HCT116 (cell line): ENCODE measurements around the gene RBMY1J. TPM values are rescaled to one million over a fixed set of nuclear protein-coding genes. Genes with fewer than 3 reads are reported as not detected.

Source experiments
- ATAC-seq: fragments of 200-7000 bp; cut with Tn5 transposase; 2 replicates; pipeline ENCODE4 v1.9.1; 2020; ENCODE audit warnings: mild to moderate bottlenecking, moderate library complexity
- BruUV-seq: library from RNA; stranded (reverse); fragments of 400-500 nt; replicated peaks from 2 replicates; lab custom pipeline; 2021; lab: Mats Ljungman, UMichigan
- CTCF ChIA-PET: fragments of 300-600 bp; sonication (Branson Sonifier 250); formaldehyde crosslinking; loops from one replicate; lab custom pipeline; 2021; ENCODE audit warnings: antibody characterized with exemption; lab: Charles Lee
- POLR2A ChIA-PET: fragments of 300-600, 350-600 bp; sonication (Branson Sonifier 250); formaldehyde crosslinking; loops from one replicate; lab custom pipeline; 2021; ENCODE audit warnings: antibody characterized with exemption; lab: Charles Lee
- RAD21 ChIA-PET, 2 experiments: fragments of 300-600 bp; sonication (Branson Sonifier 250); formaldehyde crosslinking; loops; one replicate each; lab custom pipeline; 2023; ENCODE audit warnings: low total read pairs in 2 of 2; ENCODE audit not compliant: uncharacterized antibody in 2 of 2, unreplicated experiment in 2 of 2, low non-redundant PET in 1 of 2; lab: Charles Lee
- DNase-seq: peaks from one replicate; pipeline ENCODE4 v3.0.0-alpha.2; 2010; ENCODE audit warnings: low read depth, low spot score
- H2AFZ ChIP-seq: fragments of 200-600 bp; shearing (Covaris generic), sonication (generic); 2 replicates; pipeline ENCODE4 v1.6.1; 2017; ENCODE audit warnings: low read depth, mixed run types, mixed read lengths, antibody characterized with exemption, low read length; ENCODE audit not compliant: poor library complexity, severe bottlenecking
- H3K27ac ChIP-seq: 2 replicates; pipeline ENCODE4 v1.5.1; 2012; ENCODE audit warnings: low read depth, low read length
- H3K27me3 ChIP-seq: fragments of 200-600 bp; sonication (generic); 2 replicates; pipeline ENCODE4 v1.6.1; 2016; ENCODE audit warnings: mixed run types, low read length, mixed read lengths; ENCODE audit not compliant: insufficient read depth
- H3K36me3 ChIP-seq, 2 experiments: fragments of 200-500 bp in 1 of 2; fragments of 200-600 bp in 1 of 2; sonication (Bioruptor generic) in 1 of 2; sonication (generic) in 1 of 2; 2 replicates each; pipeline versions ENCODE4 v1.5.1 to v1.6.1; 2014 to 2016; ENCODE audit warnings: low read length in 2 of 2, inconsistent platforms in 1 of 2, mixed read lengths in 1 of 2, mixed run types in 1 of 2; ENCODE audit not compliant: insufficient read depth in 2 of 2, control insufficient read depth in 1 of 2
- H3K4me1 ChIP-seq, 2 experiments: fragments of 200-600 bp in 1 of 2; sonication (generic) in 1 of 2; 2 replicates each; pipeline versions ENCODE4 v1.5.1 to v1.6.1; 2012 to 2017; ENCODE audit warnings: low read length in 2 of 2, inconsistent platforms in 1 of 2, mild to moderate bottlenecking in 1 of 2, mixed read lengths in 1 of 2, mixed run types in 1 of 2, moderate library complexity in 1 of 2; ENCODE audit not compliant: insufficient read depth in 2 of 2, control insufficient read depth in 1 of 2
- H3K4me2 ChIP-seq: fragments of 200-600 bp; sonication (generic); 2 replicates; pipeline ENCODE4 v1.6.1; 2017; ENCODE audit warnings: mixed run types, low read length, mixed read lengths
- H3K4me3 ChIP-seq, 2 experiments: fragments of 200-600 bp in 1 of 2; sonication (generic) in 1 of 2; replicated peaks in 1 of 2; 2 replicates each; pipeline ENCODE4 v1.5.1; 2011 to 2016; ENCODE audit warnings: low read length in 2 of 2, control low read depth in 1 of 2, low read depth in 1 of 2, mild to moderate bottlenecking in 1 of 2, mixed read lengths in 1 of 2, mixed run types in 1 of 2
- H3K79me2 ChIP-seq: fragments of 200-600 bp; sonication (generic); 2 replicates; pipeline ENCODE4 v1.6.1; 2017; ENCODE audit warnings: mild to moderate bottlenecking, mixed run types, low read length, moderate library complexity, mixed read lengths; ENCODE audit not compliant: insufficient read depth
- H3K9ac ChIP-seq: fragments of 200-600 bp; sonication (generic); 2 replicates; pipeline ENCODE4 v1.6.1; 2016; ENCODE audit warnings: low read length, mixed read lengths
- H3K9me2 ChIP-seq: fragments of 200-600 bp; sonication (generic), shearing (Covaris generic); 2 replicates; pipeline ENCODE4 v1.6.1; 2017; ENCODE audit warnings: mixed run types, mild to moderate bottlenecking, moderate library complexity; ENCODE audit not compliant: insufficient read depth
- H3K9me3 ChIP-seq, 2 experiments: fragments of 200-500 bp in 1 of 2; fragments of 200-600 bp in 1 of 2; sonication (Bioruptor generic) in 1 of 2; sonication (generic) in 1 of 2; 2 replicates each; pipeline ENCODE4 v1.6.1; 2014 to 2017; ENCODE audit warnings: low read length in 2 of 2, mixed read lengths in 2 of 2, inconsistent platforms in 1 of 2, low read depth in 1 of 2, mild to moderate bottlenecking in 1 of 2, mixed run types in 1 of 2, moderate library complexity in 1 of 2; ENCODE audit not compliant: control insufficient read depth in 1 of 2, insufficient read depth in 1 of 2
- H4K20me1 ChIP-seq: fragments of 200-600 bp; sonication (generic), shearing (Covaris generic); 2 replicates; pipeline ENCODE4 v1.6.1; 2017; ENCODE audit warnings: mixed run types, mild to moderate bottlenecking, moderate library complexity; ENCODE audit not compliant: insufficient read depth
- EGR1 ChIP-seq: IDR thresholded peaks from 2 replicates; pipeline ENCODE4 v1.6.1; 2012; ENCODE audit warnings: low read depth
- JUND ChIP-seq: IDR thresholded peaks from 2 replicates; pipeline ENCODE4 v1.6.1; 2012
- MAX ChIP-seq: IDR thresholded peaks from 2 replicates; pipeline ENCODE4 v1.6.1; 2012
- POLR2A ChIP-seq: IDR thresholded peaks from 2 replicates; pipeline ENCODE4 v1.7.0; 2011; ENCODE audit warnings: borderline replicate concordance; ENCODE audit not compliant: insufficient read depth, insufficient read length; ENCODE audit errors: extremely low read depth
- RAD21 ChIP-seq: IDR thresholded peaks from 2 replicates; pipeline ENCODE4 v1.6.1; 2012; ENCODE audit warnings: low read depth, mild to moderate bottlenecking
- SIN3A ChIP-seq: IDR thresholded peaks from 2 replicates; pipeline ENCODE4 v1.6.1; 2012; ENCODE audit warnings: low read depth
- SP1 ChIP-seq: IDR thresholded peaks from 2 replicates; pipeline ENCODE4 v1.6.1; 2012; ENCODE audit warnings: low read depth
- SRF ChIP-seq: IDR thresholded peaks from 2 replicates; pipeline ENCODE4 v1.6.1; 2012; ENCODE audit warnings: low read depth
- YY1 ChIP-seq: IDR thresholded peaks from 2 replicates; pipeline ENCODE4 v1.6.1; 2011; ENCODE audit warnings: low read length, low read depth, moderate library complexity, mild to moderate bottlenecking; ENCODE audit not compliant: insufficient replicate concordance; ENCODE audit errors: extremely low read depth
- ZFX ChIP-seq: fragments of 450-650 bp; IDR thresholded peaks from 2 replicates; pipeline ENCODE4 v1.6.1; 2017
- intact Hi-C: fragments of 100-400 bp; cut with micrococcal nuclease; formaldehyde crosslinking; loops from 2 replicates; pipeline ENCODE4 v1.10.0; 2022
- total RNA-seq: library from RNA; stranded (reverse); gene quantifications from one replicate; pipeline ENCODE4 v1.2.1, GENCODE V29; 2021; ENCODE audit not compliant: unreplicated experiment
- TF ChIP-seq, protein P1 (sequence below), 3 experiments: fragments of 200-600 bp in 1 of 3; sonication (generic) in 1 of 3; IDR thresholded peaks in 2 of 3; conservative IDR thresholded peaks in 1 of 3; 2 replicates each; pipeline ENCODE4 v1.5.1; 2012 to 2017; ENCODE audit warnings: low read depth in 2 of 3, low read length in 2 of 3, antibody characterized with exemption in 1 of 3, borderline replicate concordance in 1 of 3, control low read depth in 1 of 3, mild to moderate bottlenecking in 1 of 3, mixed read lengths in 1 of 3, mixed run types in 1 of 3, moderate library complexity in 1 of 3; ENCODE audit not compliant: insufficient read depth in 1 of 3

Gene RBMY1J
- total RNA-seq, 1 experiment from 2014 or later = not detected

- TF ChIP-seq YY1 = no peak
- TF ChIP-seq, all 23 proteins: peak for 0
Observed at GRCh38 chrY:22367416-22367815, 35.8 kb upstream of the RBMY1J start (continued).

DNA sequence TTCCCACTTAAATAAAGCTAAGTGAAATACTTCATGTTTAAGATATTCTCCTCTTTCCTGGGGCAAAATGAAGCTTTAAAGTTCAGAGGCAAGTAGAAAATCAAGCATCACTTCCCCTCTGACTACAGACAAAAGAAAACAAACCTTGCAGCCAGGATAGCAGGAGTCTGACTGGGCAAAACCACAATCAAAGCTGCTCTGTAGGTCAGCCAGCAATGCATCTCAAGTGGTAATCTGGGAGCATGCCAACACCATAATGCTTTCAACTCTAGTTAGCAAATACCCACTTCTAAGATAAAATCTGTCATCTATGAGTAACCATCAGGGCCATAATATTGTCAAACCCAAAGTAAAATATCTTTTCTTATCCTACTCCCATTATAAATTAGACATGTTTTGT, 32.6 kb upstream of the RBMY1J start:
- intact Hi-C loops = no loop called here
- Histone ChIP-seq H2AFZ (no peak overlapping the region), H3K27me3 (no peaks in the 10 kb centered on the region)

DNA sequence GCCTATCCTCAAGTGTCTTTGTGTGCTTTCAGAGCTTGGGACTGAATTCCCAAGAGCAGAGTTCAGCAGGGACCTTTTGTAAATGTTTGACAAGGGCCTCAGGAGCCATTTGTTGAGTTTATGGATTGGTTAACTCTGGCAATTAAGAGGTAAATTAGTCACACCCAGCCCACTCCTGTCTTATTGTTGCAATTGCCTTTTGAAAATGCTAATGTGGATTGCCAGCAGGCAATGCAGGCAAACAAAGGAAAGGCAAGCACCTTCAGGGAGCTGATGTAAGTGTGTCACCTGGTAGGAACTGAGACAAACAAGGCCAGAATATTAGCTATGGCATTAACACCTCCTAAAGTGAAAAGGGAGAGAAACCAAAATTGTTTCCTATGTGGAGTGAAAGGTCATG, 29.7 kb upstream of the RBMY1J start:
- Histone ChIP-seq H4K20me1 (no peaks in the 10 kb centered on the region), H3K27me3 (no peaks in the 10 kb centered on the region), H3K4me1 (no peaks in the 10 kb centered on the region), H3K79me2 (no peaks in the 10 kb centered on the region), H3K4me3 (no peak overlapping the region), H2AFZ (no peak overlapping the region), H3K9ac (no peak overlapping the region), H3K9me2 (no peaks in the 10 kb centered on the region), H3K36me3 (no peaks in the 10 kb centered on the region), H3K27ac (no peak overlapping the region), H3K9me3 (no peaks in the 10 kb centered on the region), H3K4me2 (no peak overlapping the region)
- BruUV-seq = no TSS peak
- RAD21 ChIA-PET = no interaction called here
- CTCF ChIA-PET = no interaction called here
- POLR2A ChIA-PET = no interaction called here
- intact Hi-C loops = no loop called here
- DNase-seq (no peak), ATAC-seq (no peak)
- TF ChIP-seq, protein P1, sequence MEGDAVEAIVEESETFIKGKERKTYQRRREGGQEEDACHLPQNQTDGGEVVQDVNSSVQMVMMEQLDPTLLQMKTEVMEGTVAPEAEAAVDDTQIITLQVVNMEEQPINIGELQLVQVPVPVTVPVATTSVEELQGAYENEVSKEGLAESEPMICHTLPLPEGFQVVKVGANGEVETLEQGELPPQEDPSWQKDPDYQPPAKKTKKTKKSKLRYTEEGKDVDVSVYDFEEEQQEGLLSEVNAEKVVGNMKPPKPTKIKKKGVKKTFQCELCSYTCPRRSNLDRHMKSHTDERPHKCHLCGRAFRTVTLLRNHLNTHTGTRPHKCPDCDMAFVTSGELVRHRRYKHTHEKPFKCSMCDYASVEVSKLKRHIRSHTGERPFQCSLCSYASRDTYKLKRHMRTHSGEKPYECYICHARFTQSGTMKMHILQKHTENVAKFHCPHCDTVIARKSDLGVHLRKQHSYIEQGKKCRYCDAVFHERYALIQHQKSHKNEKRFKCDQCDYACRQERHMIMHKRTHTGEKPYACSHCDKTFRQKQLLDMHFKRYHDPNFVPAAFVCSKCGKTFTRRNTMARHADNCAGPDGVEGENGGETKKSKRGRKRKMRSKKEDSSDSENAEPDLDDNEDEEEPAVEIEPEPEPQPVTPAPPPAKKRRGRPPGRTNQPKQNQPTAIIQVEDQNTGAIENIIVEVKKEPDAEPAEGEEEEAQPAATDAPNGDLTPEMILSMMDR (IDR thresholded peaks at IDR 0.05 in 2 of 3, conservative IDR thresholded peaks at IDR 0.05 in 1 of 3; ENCODE audit: borderline replicate concordance in 1 of 3, insufficient read depth in 1 of 3, low read depth in 2 of 3, low read length in 2 of 3) = no peak
- no peak for TF ChIP-seq SRF
- no peak for TF ChIP-seq MAX
- TF ChIP-seq SIN3A = no peak
- no peak for TF ChIP-seq POLR2A
- TF ChIP-seq YY1 = no peak
- no peak for TF ChIP-seq ZFX
- no peak for TF ChIP-seq EGR1
- no peak for TF ChIP-seq RAD21
- TF ChIP-seq SP1 = no peak

More for the DNA sequence above, 32.6 kb upstream of the RBMY1J start:
- Histone ChIP-seq H3K4me3 (no peak overlapping the region), H3K4me1 (no peaks in the 10 kb centered on the region), H3K4me2 (no peak overlapping the region), H3K27ac (no peak overlapping the region), H3K9me3 (no peaks in the 10 kb centered on the region), H3K9me2 (no peaks in the 10 kb centered on the region), H3K36me3 (no peaks in the 10 kb centered on the region), H4K20me1 (no peaks in the 10 kb centered on the region), H3K79me2 (no peaks in the 10 kb centered on the region), H3K9ac (no peak overlapping the region)
- ChIA-PET CTCF (no interaction called here), POLR2A (no interaction called here), RAD21 (no interaction called here)
- DNase-seq (no peak), ATAC-seq (no peak)
- no TSS peak for BruUV-seq
- TF ChIP-seq, protein P1 (IDR thresholded peaks at IDR 0.05 in 2 of 3, conservative IDR thresholded peaks at IDR 0.05 in 1 of 3; ENCODE audit: borderline replicate concordance in 1 of 3, insufficient read depth in 1 of 3, low read depth in 2 of 3, low read length in 2 of 3) = no peak
- TF ChIP-seq SP1 (no peak), JUND (no peak)
